Kidney (tissue), 14 donors: Measurements from ENCODE around the gene SNX1. TPM values are rescaled to one million over a fixed set of nuclear protein-coding genes. Genes with fewer than 3 reads are reported as not detected.

Experiments
- DNase-seq, 5 donors: peaks; one replicate each; pipeline ENCODE4 v3.0.0-alpha.2; 2013 to 2020
- FAIRE-seq: peaks from 2 replicates; lab custom pipeline; 2012; peaks lifted over from hg19 to GRCh38; lab: Jason Lieb, UNC
- H3K27ac ChIP-seq, 2 donors: one replicate each; pipeline ENCODE4 v1.7.0; 2013; ENCODE audit warnings: low read depth in 2 of 2, low read length in 2 of 2, inconsistent platforms in 1 of 2
- H3K27me3 ChIP-seq: one replicate; pipeline ENCODE4 v1.7.1; 2013; ENCODE audit warnings: low read length, inconsistent platforms; ENCODE audit not compliant: control insufficient read depth, insufficient read depth
- H3K36me3 ChIP-seq, 3 donors: one replicate each; pipeline versions ENCODE4 v1.7.0 to v1.7.1; 2013; ENCODE audit warnings: low read length in 3 of 3, control low read depth in 1 of 3, inconsistent platforms in 1 of 3; ENCODE audit not compliant: insufficient read depth in 3 of 3, control insufficient read depth in 2 of 3
- H3K4me1 ChIP-seq, 3 donors: one replicate each; pipeline versions ENCODE4 v1.7.0 to v1.7.1; 2013; ENCODE audit warnings: low read length in 3 of 3, inconsistent platforms in 1 of 3, low read depth in 1 of 3; ENCODE audit not compliant: control insufficient read depth in 2 of 3, insufficient read depth in 2 of 3
- H3K4me3 ChIP-seq, 3 donors: one replicate each; pipeline versions ENCODE4 v1.7.0 to v1.8.1; 2013; ENCODE audit warnings: low read length in 3 of 3, control low read depth in 1 of 3, inconsistent platforms in 1 of 3
- H3K9ac ChIP-seq, 3 donors: one replicate each; pipeline versions ENCODE4 v1.7.0 to v1.7.1; 2013; ENCODE audit warnings: low read length in 3 of 3, control low read depth in 1 of 3, inconsistent platforms in 1 of 3
- H3K9me3 ChIP-seq, 3 donors: one replicate each; pipeline versions ENCODE4 v1.7.0 to v1.7.1; 2013; ENCODE audit warnings: low read length in 3 of 3, control low read depth in 1 of 3, inconsistent platforms in 1 of 3; ENCODE audit not compliant: control insufficient read depth in 2 of 3, insufficient read depth in 1 of 3
- intact Hi-C: fragments of 100-400 bp; cut with DNase I; formaldehyde crosslinking; loops from one replicate; pipeline ENCODE4 v1.11.1; 2022
- polyA plus RNA-seq: library from polyadenylated mRNA; stranded (reverse); fragments of 350-450 nt; fragmentation: Illumina TruSeq; extraction: RNeasy Lipid Tissue Mini Kit (QIAGEN cat#74804); gene quantifications from one replicate; pipeline ENCODE4 v1.2.3, GENCODE V29; 2014; ENCODE audit warnings: low read depth, low replicate concordance; ENCODE audit not compliant: insufficient read depth
- total RNA-seq: library from RNA; stranded (reverse); fragmentation: NEBNext Ultra II Directional; extraction: Animal tissue kit (Norgen Biotek cat#: 25700); gene quantifications from one replicate; pipeline ENCODE4 v1.2.1, GENCODE V29; 2021
- TF ChIP-seq, protein P1 (sequence below): IDR thresholded peaks from 3 replicates; pipeline ENCODE4 v1.5.1; 2012; ENCODE audit warnings: mild to moderate bottlenecking, moderate library complexity, borderline replicate concordance; ENCODE audit not compliant: insufficient read depth; ENCODE audit errors: extremely low read depth
- donor health status: control.
- donor health status: control.
- donor health status: control.
- donor health status: control.
- donor health status: control.
- donor health status: DM: yes; HTN: yes; CAD: no.
- donor health status: Normal renal cell carcinoma (clear cell type).

The SNX1 gene
- total and polyA plus RNA-seq, 2 donors from 2014 or later, result 81.2 to 148 TPM

DNA sequence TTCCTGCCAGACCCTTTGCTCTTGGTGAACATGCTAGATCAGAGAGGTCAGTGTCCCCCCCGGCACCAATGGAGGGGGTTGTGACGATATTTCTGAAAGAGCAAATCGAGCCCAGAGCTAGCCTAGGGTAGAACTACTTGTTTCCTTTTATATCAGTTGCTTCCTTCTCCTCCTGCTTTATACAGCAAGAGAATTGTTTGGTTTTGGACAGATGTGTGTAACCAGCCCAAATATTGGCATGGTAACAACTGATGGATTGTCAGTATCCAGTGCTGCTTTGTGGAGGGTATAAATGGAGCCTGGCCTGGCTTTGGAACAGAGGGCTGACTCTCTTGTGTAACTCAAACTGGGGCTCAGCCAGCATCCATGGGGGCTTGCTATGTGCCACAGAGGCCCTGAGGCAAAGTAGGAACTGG is 27.2 kb downstream of the SNX1 start:
- no peak overlapping the region for H3K27ac ChIP-seq
- no peaks in the 10 kb centered on the region for H3K9me3 ChIP-seq
- H3K27me3 ChIP-seq, result no peaks in the 10 kb centered on the region
- TF ChIP-seq, protein P1, sequence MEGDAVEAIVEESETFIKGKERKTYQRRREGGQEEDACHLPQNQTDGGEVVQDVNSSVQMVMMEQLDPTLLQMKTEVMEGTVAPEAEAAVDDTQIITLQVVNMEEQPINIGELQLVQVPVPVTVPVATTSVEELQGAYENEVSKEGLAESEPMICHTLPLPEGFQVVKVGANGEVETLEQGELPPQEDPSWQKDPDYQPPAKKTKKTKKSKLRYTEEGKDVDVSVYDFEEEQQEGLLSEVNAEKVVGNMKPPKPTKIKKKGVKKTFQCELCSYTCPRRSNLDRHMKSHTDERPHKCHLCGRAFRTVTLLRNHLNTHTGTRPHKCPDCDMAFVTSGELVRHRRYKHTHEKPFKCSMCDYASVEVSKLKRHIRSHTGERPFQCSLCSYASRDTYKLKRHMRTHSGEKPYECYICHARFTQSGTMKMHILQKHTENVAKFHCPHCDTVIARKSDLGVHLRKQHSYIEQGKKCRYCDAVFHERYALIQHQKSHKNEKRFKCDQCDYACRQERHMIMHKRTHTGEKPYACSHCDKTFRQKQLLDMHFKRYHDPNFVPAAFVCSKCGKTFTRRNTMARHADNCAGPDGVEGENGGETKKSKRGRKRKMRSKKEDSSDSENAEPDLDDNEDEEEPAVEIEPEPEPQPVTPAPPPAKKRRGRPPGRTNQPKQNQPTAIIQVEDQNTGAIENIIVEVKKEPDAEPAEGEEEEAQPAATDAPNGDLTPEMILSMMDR, result no peak
- no peak overlapping the region for H3K4me3 ChIP-seq
- peaks cover 18 to 66% (median 47%) of the 10 kb centered on the region in 3 donors for H3K36me3 ChIP-seq
- H3K4me1 ChIP-seq, result no peaks in the 10 kb centered on the region
- no peak for FAIRE-seq
- H3K9ac ChIP-seq, result no peak overlapping the region
- no peak for DNase-seq
- intact Hi-C loops, result no loop called here

DNA sequence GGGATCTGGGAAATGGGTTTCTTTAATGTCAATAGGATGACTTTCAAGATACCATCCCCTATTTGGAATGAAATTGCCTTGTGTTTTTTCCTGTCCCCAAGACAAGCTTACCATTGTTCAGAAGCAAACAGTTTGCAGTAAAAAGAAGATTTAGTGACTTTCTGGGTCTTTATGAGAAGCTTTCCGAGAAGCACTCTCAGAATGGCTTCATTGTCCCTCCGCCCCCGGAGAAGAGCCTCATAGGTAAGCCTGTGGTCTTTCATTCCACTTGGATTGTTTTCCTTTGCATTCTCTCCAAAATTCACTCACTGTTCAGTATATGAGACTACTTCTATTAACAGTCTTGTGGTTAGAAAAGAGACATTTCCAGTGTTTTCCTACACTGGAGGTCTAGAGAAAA is 30.2 kb downstream of the SNX1 start:
- H3K27me3 ChIP-seq, result no peaks in the 10 kb centered on the region
- no peaks in the 10 kb centered on the region for H3K9me3 ChIP-seq
- DNase-seq, result no peak
- H3K9ac ChIP-seq, result no peak overlapping the region
- TF ChIP-seq, protein P1, result no peak
- intact Hi-C loops, result no loop called here
- H3K4me1 ChIP-seq, result no peaks in the 10 kb centered on the region
- peaks cover 18 to 65% (median 52%) of the 10 kb centered on the region in 3 donors for H3K36me3 ChIP-seq
- no peak for FAIRE-seq
- no peak overlapping the region for H3K4me3 ChIP-seq
- no peak overlapping the region for H3K27ac ChIP-seq

DNA sequence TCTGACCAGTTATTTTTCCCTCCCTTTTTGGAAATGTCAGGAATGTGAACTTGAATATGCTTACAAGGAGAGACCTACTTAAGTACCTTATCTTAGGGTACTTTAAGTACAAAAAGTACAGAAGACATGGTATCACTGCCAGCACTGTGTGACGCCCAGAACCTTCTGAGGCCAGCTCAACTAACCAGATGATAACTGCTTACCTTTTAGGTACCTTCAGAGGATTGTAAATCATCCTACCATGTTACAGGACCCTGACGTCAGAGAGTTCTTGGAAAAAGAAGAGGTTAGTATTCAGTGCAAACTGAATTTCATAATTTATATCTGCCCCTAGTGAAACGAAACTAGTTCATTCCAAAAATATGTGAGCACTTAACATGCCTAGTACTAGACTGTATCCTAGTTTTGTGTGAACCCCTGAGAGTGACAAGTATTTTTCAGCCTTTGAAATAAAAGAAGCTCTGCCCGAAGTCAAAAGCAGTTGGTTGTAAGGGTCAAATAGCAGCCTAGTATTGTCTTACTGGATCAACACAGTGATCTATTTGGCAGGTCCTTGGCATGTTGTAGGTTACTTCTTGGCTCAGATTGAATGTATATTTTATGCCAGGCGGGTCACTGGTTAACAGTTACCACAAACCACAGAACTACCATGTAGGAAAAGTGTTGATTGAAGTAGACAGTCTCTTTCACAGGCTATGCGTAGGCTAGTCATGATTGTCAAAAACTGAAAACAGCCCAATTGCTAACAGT is 31.9 kb downstream of the SNX1 start:
- Histone ChIP-seq H3K4me3 (no peak overlapping the region), H3K9me3 (no peaks in the 10 kb centered on the region), H3K4me1 (no peaks in the 10 kb centered on the region), H3K27me3 (no peaks in the 10 kb centered on the region), H3K9ac (no peak overlapping the region), H3K36me3 (peaks cover 18 to 67% (median 65%) of the 10 kb centered on the region in 3 donors), H3K27ac (no peak overlapping the region)
- intact Hi-C loops, result no loop called here
- DNase-seq, result peak in 2 of 5 donors; percentile 22 to 52
- no peak for FAIRE-seq
- TF ChIP-seq, protein P1, result no peak

DNA sequence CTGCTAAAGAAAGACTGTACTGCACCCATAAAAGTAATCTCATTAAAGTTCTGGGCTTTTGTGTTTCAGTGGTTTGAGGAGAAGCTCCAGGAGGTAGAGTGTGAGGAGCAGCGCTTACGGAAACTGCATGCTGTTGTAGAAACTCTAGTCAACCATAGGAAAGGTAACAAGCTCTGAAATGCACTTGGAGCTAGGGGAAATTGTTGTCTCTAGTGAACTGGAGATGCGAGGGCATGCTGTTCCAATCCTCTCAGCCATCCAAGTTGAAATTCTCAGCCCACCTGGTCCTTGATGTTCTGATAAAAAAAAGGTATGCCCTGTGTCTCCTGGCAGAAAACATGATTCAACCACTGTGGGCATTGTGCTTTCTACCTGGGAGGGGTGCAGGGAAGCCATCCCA is 34.4 kb downstream of the SNX1 start:
- FAIRE-seq (no peak), DNase-seq (no peak)
- Histone ChIP-seq H3K27ac (no peak overlapping the region), H3K9me3 (no peaks in the 10 kb centered on the region), H3K27me3 (no peaks in the 10 kb centered on the region), H3K36me3 (peaks cover 14 to 69% (median 60%) of the 10 kb centered on the region in 3 donors), H3K9ac (no peak overlapping the region), H3K4me1 (no peaks in the 10 kb centered on the region), H3K4me3 (no peak overlapping the region)
- TF ChIP-seq, protein P1, result no peak
- intact Hi-C loops, result no loop called here
